Measurements from ENCODE around the gene SAG. TPM values are rescaled to one million over a fixed set of nuclear protein-coding genes. Genes with fewer than 3 reads are reported as not detected.
"Not testable (repeated sequence)": the region's sequence is repeated elsewhere in the genome, so short reads cannot be mapped to it uniquely, and the experiment has no call there.

The SAG gene
- total RNA-seq, 4 donors from 2014 or later, result 1.5 TPM; not detected in 3

GRCh38 chr2:233369462-233369861, 61.8 kb downstream of the SAG start:
- H3K27ac ChIP-seq, result no peak overlapping the region
- 82 to 100% methylated on average over 2 to 8 of the region's 8 CpGs for WGBS, 2 donors (ENCODE audit: low coverage in 1 of 2)
- H3K4me3 ChIP-seq, result no peak overlapping the region
- no peak for ATAC-seq
- no peaks in the 10 kb centered on the region for H3K27me3 ChIP-seq
- no peaks in the 10 kb centered on the region for H3K9me3 ChIP-seq
- H3K36me3 ChIP-seq, result peaks cover 0 to 19% of the 10 kb centered on the region in 2 donors
- H3K4me1 ChIP-seq, result peaks cover 0 to 11% (median 0%) of the 10 kb centered on the region in 3 donors
- TF ChIP-seq POLR2AphosphoS5 (IDR thresholded peaks at IDR 0.05) (no peak), CTCF (IDR thresholded peaks at IDR 0.05) (no peak), EP300 (IDR thresholded peaks at IDR 0.05) (no peak), POLR2A (IDR thresholded peaks at IDR 0.05) (no peak)

GRCh38 chr2:233369897-233370685, 62.5 kb downstream of the SAG start:
- no peak overlapping the region for H3K27ac ChIP-seq
- TF ChIP-seq CTCF (IDR thresholded peaks at IDR 0.05) (no peak), POLR2AphosphoS5 (IDR thresholded peaks at IDR 0.05) (no peak), EP300 (IDR thresholded peaks at IDR 0.05) (no peak), POLR2A (IDR thresholded peaks at IDR 0.05) (no peak)
- no peak overlapping the region for H3K4me3 ChIP-seq
- no peaks in the 10 kb centered on the region for H3K9me3 ChIP-seq
- H3K36me3 ChIP-seq, result peaks cover 0 to 19% of the 10 kb centered on the region in 2 donors
- peaks cover 0 to 11% (median 0%) of the 10 kb centered on the region in 3 donors for H3K4me1 ChIP-seq
- no peak for ATAC-seq
- WGBS, 2 donors (ENCODE audit: low coverage in 1 of 2), result 78 to 88% methylated on average over 4 to 9 of the region's 9 CpGs
- H3K27me3 ChIP-seq, result no peaks in the 10 kb centered on the region

GRCh38 chr2:233371641-233372040, 64.0 kb downstream of the SAG start:
- H3K4me1 ChIP-seq, result peaks cover 0 to 11% (median 0%) of the 10 kb centered on the region in 3 donors
- no peaks in the 10 kb centered on the region for H3K9me3 ChIP-seq
- peaks cover 0 to 19% of the 10 kb centered on the region in 2 donors for H3K36me3 ChIP-seq
- no peak for TF ChIP-seq CTCF (IDR thresholded peaks at IDR 0.05)
- no peak for TF ChIP-seq EP300 (IDR thresholded peaks at IDR 0.05)
- no peak for TF ChIP-seq POLR2A (IDR thresholded peaks at IDR 0.05)
- no peak for TF ChIP-seq POLR2AphosphoS5 (IDR thresholded peaks at IDR 0.05)
- no peak overlapping the region for H3K4me3 ChIP-seq
- no peak for ATAC-seq
- H3K27me3 ChIP-seq, result no peaks in the 10 kb centered on the region
- no peak overlapping the region for H3K27ac ChIP-seq
- 57 to 62% methylated on average over 1 to 2 of the region's 2 CpGs for WGBS, 2 donors (ENCODE audit: low coverage in 1 of 2)

GRCh38 chr2:233372855-233373254, 65.2 kb downstream of the SAG start:
- Histone ChIP-seq H3K4me3 (no peak overlapping the region), H3K9me3 (no peaks in the 10 kb centered on the region), H3K27ac (no peak overlapping the region), H3K4me1 (peaks cover 0 to 11% (median 0%) of the 10 kb centered on the region in 3 donors), H3K27me3 (no peaks in the 10 kb centered on the region), H3K36me3 (peaks cover 0 to 19% of the 10 kb centered on the region in 2 donors)
- no peak for ATAC-seq
- WGBS, 2 donors (ENCODE audit: low coverage in 1 of 2), result 84 to 90% methylated on average over 3 to 4 of the region's 8 CpGs
- no peak for TF ChIP-seq POLR2A (IDR thresholded peaks at IDR 0.05)

- TF ChIP-seq EP300 (IDR thresholded peaks at IDR 0.05), result no peak
- no peak for TF ChIP-seq CTCF (IDR thresholded peaks at IDR 0.05)
- TF ChIP-seq POLR2A (IDR thresholded peaks at IDR 0.05), result no peak
- TF ChIP-seq POLR2AphosphoS5 (IDR thresholded peaks at IDR 0.05), result no peak
- Histone ChIP-seq H3K4me1 (peaks cover 0 to 11% (median 0%) of the 10 kb centered on the region in 3 donors), H3K27me3 (no peaks in the 10 kb centered on the region), H3K9me3 (no peaks in the 10 kb centered on the region), H3K27ac (no peak overlapping the region), H3K4me3 (no peak overlapping the region), H3K36me3 (peaks cover 0 to 19% of the 10 kb centered on the region in 2 donors)
- no peak for ATAC-seq
- 86 to 87% methylated on average over 5 of the region's 5 CpGs for WGBS, 2 donors (ENCODE audit: low coverage in 1 of 2)
Measured at GRCh38 chr2:233373316-233373715, 65.7 kb downstream of the SAG start.

GRCh38 chr2:233374776-233375175, 67.2 kb downstream of the SAG start:
- ATAC-seq, H3K4me3 ChIP-seq, H3K27me3 ChIP-seq, H3K27ac ChIP-seq, H3K4me1 ChIP-seq, H3K9me3 ChIP-seq: not testable (repeated sequence)
- 60 to 96% methylated on average over 1 to 4 of the region's 11 CpGs for WGBS, 2 donors (ENCODE audit: low coverage in 1 of 2)
- peaks cover 0 to 19% of the 10 kb centered on the region in 2 donors for H3K36me3 ChIP-seq

Measured in gastroesophageal sphincter (tissue), 4 donors.